ENCODE measurements around the gene CTU2. TPM values are rescaled to one million over a fixed set of nuclear protein-coding genes. Genes with fewer than 3 reads are reported as not detected.

The CTU2 gene
- total and polyA plus RNA-seq, 2 of the 4 experiments (the other 2 are of a cell fraction) = 12.9 to 18.4 TPM

DNA sequence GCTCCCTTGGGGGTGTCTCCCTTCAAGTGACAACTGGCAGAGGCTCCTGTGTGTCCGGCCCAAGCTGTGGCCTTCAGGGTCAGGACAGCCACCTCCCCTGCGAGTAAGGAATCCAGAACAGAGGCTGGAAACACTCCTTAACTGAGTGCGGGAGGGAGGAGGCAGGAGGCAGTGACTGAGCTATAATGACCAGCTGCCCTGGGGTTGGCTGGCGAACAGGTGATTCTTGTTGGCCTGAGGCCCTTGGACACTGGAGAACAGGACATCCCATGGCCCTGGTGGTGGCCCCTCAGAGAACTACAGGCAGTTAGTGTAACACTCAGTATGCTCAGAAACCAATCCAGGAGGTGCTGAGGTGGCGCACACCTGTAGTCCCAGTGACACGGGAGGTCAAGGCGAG, 10.6 kb upstream of the CTU2 start:
- Histone ChIP-seq H2AK5ac (ENCODE audit: low read depth, low read length) (no peak overlapping the region), H3K9me1 (ENCODE audit: insufficient read depth, low read length) (no peaks in the 10 kb centered on the region; the same call in none of the 2 replicates), H3K56ac (ENCODE audit: extremely low read depth, insufficient read depth, low read length) (no peak overlapping the region), H3K4me1 (ENCODE audit: control insufficient read depth, insufficient read depth, low read length) (peaks cover 3% of the 10 kb centered on the region), H4K20me1 (ENCODE audit: insufficient read depth, low read length) (no peaks in the 10 kb centered on the region; the same call in 1 of the 2 replicates), H2BK20ac (ENCODE audit: low read depth, low read length) (no peak overlapping the region), H3K23ac (ENCODE audit: low read depth, low read length) (no peak overlapping the region), H2AFZ (replicated peaks; ENCODE audit: low read length, poor library complexity) (no peak overlapping the region), H3K9me3 (ENCODE audit: control insufficient read depth, insufficient read depth, low read length) (no peaks in the 10 kb centered on the region), H4K8ac (ENCODE audit: low read depth in 2 of 2, low read length in 2 of 2) (no peak overlapping the region), H2AK9ac (replicated peaks; ENCODE audit: low read depth, low read length, poor library complexity) (no peak overlapping the region), H3K36me3 (ENCODE audit: control insufficient read depth, insufficient read depth, low read length) (peaks cover 33% of the 10 kb centered on the region), H3K4me3 (ENCODE audit: insufficient read depth, low read depth, low read length) (no peak overlapping the region), H3K18ac (ENCODE audit: low read depth, low read length) (no peak overlapping the region), H3K27me3 (ENCODE audit: control insufficient read depth, insufficient read depth, low read length) (peaks cover 4% of the 10 kb centered on the region; the same call in 1 of the 2 replicates), H3K4me2 (ENCODE audit: low read depth, low read length) (no peak overlapping the region), H3K4ac (ENCODE audit: low read depth, low read length) (no peak overlapping the region), H3K79me1 (ENCODE audit: low read depth in 1 of 2, low read length in 2 of 2) (peaks cover 0 to 13% of the 10 kb centered on the region in 2 experiments; a peak in 2 of 4 replicates), H2BK120ac (ENCODE audit: low read depth, low read length) (no peak overlapping the region), H3K27ac (ENCODE audit: insufficient read depth, low read length) (no peak overlapping the region), H2BK15ac (ENCODE audit: low read depth, low read length) (no peak overlapping the region), H4K91ac (ENCODE audit: insufficient read depth, low read depth, low read length) (no peak overlapping the region), H3K9ac (ENCODE audit: low read depth, low read length) (no peak overlapping the region), H4K5ac (ENCODE audit: low read depth, low read length) (no peak overlapping the region), H2BK5ac (ENCODE audit: low read depth, low read length, poor library complexity, severe bottlenecking) (no peak overlapping the region), H3K14ac (replicated peaks; ENCODE audit: low read depth, low read length) (no peak overlapping the region)
- BruUV-seq (replicated peaks) = no TSS peak
- no peak for ATAC-seq (ENCODE audit: low read depth)
- TF ChIP-seq POLR2A (IDR thresholded peaks at IDR 0.05; ENCODE audit: low read depth, low read length) = no peak
- TF ChIP-seq MAZ (IDR thresholded peaks at IDR 0.05; ENCODE audit: borderline replicate concordance, low read depth, low read length) = no peak
- no peak for TF ChIP-seq ELK1 (IDR thresholded peaks at IDR 0.05; ENCODE audit: borderline replicate concordance, low read depth, low read length)
- no peak for TF ChIP-seq MAFK (IDR thresholded peaks at IDR 0.05; ENCODE audit: low read depth, low read length)
- no peak for TF ChIP-seq NFE2L2 (IDR thresholded peaks at IDR 0.05; ENCODE audit: low read depth, low read length)
- ChIA-PET POLR2A (ENCODE audit: unreplicated experiment) (no interaction called here), CTCF (no interaction called here)
- in situ Hi-C loops (cut with MboI; ENCODE audit: low sequenced_read_pairs) (no loop called here), dilution Hi-C loops (cut with HindIII; ENCODE audit: low sequenced_read_pairs, unreplicated experiment) (no loop called here), intact Hi-C loops (cut with micrococcal nuclease) (no loop called here)
- no peak for DNase-seq
- WGBS, 2 experiments (ENCODE audit: extremely low coverage in 2 of 2, insufficient read length in 1 of 2) = 90% methylated on average over 2 of the region's 7 CpGs; no CpG with 5 or more reads in 1 of the 2 experiments

All from IMR-90 (cell line).